ENCODE results near the gene SHISA8. TPM values are rescaled to one million over a fixed set of nuclear protein-coding genes. Genes with fewer than 3 reads are reported as not detected.

SHISA8 gene
- total RNA-seq, 4 donors from 2014 or later: 0.30 TPM; not detected in 3

- Histone ChIP-seq H3K9me3 (no peaks in the 10 kb centered on the region), H3K36me3 (no peaks in the 10 kb centered on the region), H3K4me3 (no peak overlapping the region), H3K27ac (no peak overlapping the region), H3K27me3 (no peaks in the 10 kb centered on the region), H3K4me1 (peaks cover 0 to 4% of the 10 kb centered on the region in 2 donors)
- TF ChIP-seq POLR2A (IDR thresholded peaks at IDR 0.05) (no peak), CTCF (IDR thresholded peaks at IDR 0.05) (no peak)
- DNase-seq: no peak
- intact Hi-C loops (cut with DNase I; ENCODE audit: low total_unique reads): no loop called here
These were observed 10.1 kb downstream of the SHISA8 start for GRCh38 chr22:41904450-41905410.

- no peak overlapping the region for H3K27ac ChIP-seq
- H3K36me3 ChIP-seq: no peaks in the 10 kb centered on the region
- no peaks in the 10 kb centered on the region for H3K4me1 ChIP-seq
- H3K27me3 ChIP-seq: no peaks in the 10 kb centered on the region
- DNase-seq: no peak
- H3K9me3 ChIP-seq: no peaks in the 10 kb centered on the region
- no peak for TF ChIP-seq CTCF (IDR thresholded peaks at IDR 0.05)
- TF ChIP-seq POLR2A (IDR thresholded peaks at IDR 0.05): no peak
- no peak overlapping the region for H3K4me3 ChIP-seq
- intact Hi-C loops (cut with DNase I; ENCODE audit: low total_unique reads): no loop called here
These were observed 11.9 kb downstream of the SHISA8 start for GRCh38 chr22:41902932-41903421.

DNA sequence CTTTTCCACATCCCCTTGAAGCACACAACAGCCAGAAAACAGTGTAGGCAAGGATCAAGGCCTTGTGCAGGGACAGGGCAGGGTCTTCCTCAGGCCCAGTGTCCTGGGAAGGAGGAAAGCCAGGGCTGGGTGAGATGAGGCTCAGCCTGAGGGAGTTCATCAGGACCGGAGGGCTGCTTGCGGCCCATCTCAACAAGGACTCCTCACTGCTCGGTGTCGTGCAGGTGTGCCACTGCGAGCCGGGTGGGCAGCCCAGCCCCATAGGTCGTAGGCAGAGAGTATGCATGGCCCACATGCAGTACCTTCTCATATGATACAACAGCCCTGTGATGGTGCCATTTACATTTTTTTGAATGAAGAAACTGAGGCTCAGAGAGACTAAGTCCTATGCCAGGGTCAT is 12.9 kb downstream of the SHISA8 start:
- no peak for TF ChIP-seq CTCF (IDR thresholded peaks at IDR 0.05)
- no peak for TF ChIP-seq POLR2A (IDR thresholded peaks at IDR 0.05)
- no peak for DNase-seq
- no peaks in the 10 kb centered on the region for H3K9me3 ChIP-seq
- intact Hi-C loops (cut with DNase I; ENCODE audit: low total_unique reads): no loop called here
- H3K27ac ChIP-seq: no peak overlapping the region
- H3K4me1 ChIP-seq: no peaks in the 10 kb centered on the region
- H3K4me3 ChIP-seq: no peak overlapping the region
- H3K36me3 ChIP-seq: no peaks in the 10 kb centered on the region
- H3K27me3 ChIP-seq: no peaks in the 10 kb centered on the region

GRCh38 chr22:41900652-41901312 is 14.1 kb downstream of the SHISA8 start:
- no peak overlapping the region for H3K4me3 ChIP-seq
- TF ChIP-seq POLR2A (IDR thresholded peaks at IDR 0.05) (no peak), CTCF (IDR thresholded peaks at IDR 0.05) (no peak)
- no peak overlapping the region for H3K27ac ChIP-seq
- no peaks in the 10 kb centered on the region for H3K9me3 ChIP-seq
- H3K27me3 ChIP-seq: no peaks in the 10 kb centered on the region
- no peaks in the 10 kb centered on the region for H3K4me1 ChIP-seq
- no peak for DNase-seq
- intact Hi-C loops (cut with DNase I; ENCODE audit: low total_unique reads): no loop called here
- H3K36me3 ChIP-seq: no peaks in the 10 kb centered on the region
